ENCODE measurements around the gene HNF4A. TPM values are rescaled to one million over a fixed set of nuclear protein-coding genes. Genes with fewer than 3 reads are reported as not detected.

HNF4A gene
- polyA plus RNA-seq, 1 donor from 2014 or later = not detected

- no peaks in the 10 kb centered on the region for H3K79me2 ChIP-seq (replicated peaks; ENCODE audit: insufficient read depth, low read length)
- H3K36me3 ChIP-seq (ENCODE audit: insufficient read depth, low read length) = no peaks in the 10 kb centered on the region
- no peak overlapping the region for H3K27ac ChIP-seq (ENCODE audit: low read length)
- H3K9me3 ChIP-seq (ENCODE audit: low read length) = no peaks in the 10 kb centered on the region
- H2AFZ ChIP-seq (ENCODE audit: low read depth, low read length) = no peak overlapping the region
- no peak for TF ChIP-seq EZH2 (IDR thresholded peaks at IDR 0.05; ENCODE audit: borderline replicate concordance, insufficient read depth, low read length, poor library complexity, severe bottlenecking)
- TF ChIP-seq RAD21 (conservative IDR thresholded peaks at IDR 0.05) = no peak
- TF ChIP-seq CTCF (IDR thresholded peaks at IDR 0.05; ENCODE audit: poor library complexity, severe bottlenecking) = no peak
- no peak for TF ChIP-seq TAF1 (IDR thresholded peaks at IDR 0.05; ENCODE audit: low read depth)
- TF ChIP-seq POLR2AphosphoS5 (IDR thresholded peaks at IDR 0.05) = no peak
- TF ChIP-seq MXI1 (conservative IDR thresholded peaks at IDR 0.05; ENCODE audit: poor library complexity, severe bottlenecking) = no peak
- no peak for TF ChIP-seq EP300 (conservative IDR thresholded peaks at IDR 0.05; ENCODE audit: poor library complexity, severe bottlenecking)
- H4K20me1 ChIP-seq (ENCODE audit: insufficient read depth) = no peaks in the 10 kb centered on the region
- H3K4me3 ChIP-seq (ENCODE audit: low read length) = no peak overlapping the region
- H3K9me2 ChIP-seq (ENCODE audit: insufficient read depth, low read length) = no peaks in the 10 kb centered on the region
- H3K27me3 ChIP-seq (ENCODE audit: insufficient read depth, low read depth, low read length) = no peaks in the 10 kb centered on the region
- H3F3A ChIP-seq (ENCODE audit: insufficient read depth, low read length, poor library complexity, severe bottlenecking) = no peaks in the 10 kb centered on the region
- H3K9ac ChIP-seq (ENCODE audit: low read length) = no peak overlapping the region
- no peak overlapping the region for H3K4me2 ChIP-seq (ENCODE audit: low read length)
Measured at GRCh38 chr20:44426879-44427790, 71.6 kb downstream of the HNF4A start.

GRCh38 chr20:44427804-44428173, 72.3 kb downstream of the HNF4A start:
- Histone ChIP-seq H3K9me3 (ENCODE audit: low read length) (no peaks in the 10 kb centered on the region), H3K79me2 (replicated peaks; ENCODE audit: insufficient read depth, low read length) (no peaks in the 10 kb centered on the region), H3K4me2 (ENCODE audit: low read length) (no peak overlapping the region), H3K9ac (ENCODE audit: low read length) (no peak overlapping the region), H3K9me2 (ENCODE audit: insufficient read depth, low read length) (no peaks in the 10 kb centered on the region), H3K27me3 (ENCODE audit: insufficient read depth, low read depth, low read length) (no peaks in the 10 kb centered on the region), H2AFZ (ENCODE audit: low read depth, low read length) (no peak overlapping the region), H3K4me3 (ENCODE audit: low read length) (no peak overlapping the region), H3F3A (ENCODE audit: insufficient read depth, low read length, poor library complexity, severe bottlenecking) (no peaks in the 10 kb centered on the region), H3K36me3 (ENCODE audit: insufficient read depth, low read length) (no peaks in the 10 kb centered on the region), H4K20me1 (ENCODE audit: insufficient read depth) (no peaks in the 10 kb centered on the region), H3K27ac (ENCODE audit: low read length) (no peak overlapping the region)
- TF ChIP-seq CTCF (IDR thresholded peaks at IDR 0.05; ENCODE audit: poor library complexity, severe bottlenecking) = no peak
- TF ChIP-seq SMC3 (conservative IDR thresholded peaks at IDR 0.05; ENCODE audit: poor library complexity) = no peak
- TF ChIP-seq TAF1 (IDR thresholded peaks at IDR 0.05; ENCODE audit: low read depth) = no peak
